ENCODE data around the gene TSPAN9. TPM values are rescaled to one million over a fixed set of nuclear protein-coding genes. Genes with fewer than 3 reads are reported as not detected.

Gene TSPAN9
- total and polyA plus RNA-seq, 4 donors: 23.0 to 72.3 (median 33.9) TPM

DNA sequence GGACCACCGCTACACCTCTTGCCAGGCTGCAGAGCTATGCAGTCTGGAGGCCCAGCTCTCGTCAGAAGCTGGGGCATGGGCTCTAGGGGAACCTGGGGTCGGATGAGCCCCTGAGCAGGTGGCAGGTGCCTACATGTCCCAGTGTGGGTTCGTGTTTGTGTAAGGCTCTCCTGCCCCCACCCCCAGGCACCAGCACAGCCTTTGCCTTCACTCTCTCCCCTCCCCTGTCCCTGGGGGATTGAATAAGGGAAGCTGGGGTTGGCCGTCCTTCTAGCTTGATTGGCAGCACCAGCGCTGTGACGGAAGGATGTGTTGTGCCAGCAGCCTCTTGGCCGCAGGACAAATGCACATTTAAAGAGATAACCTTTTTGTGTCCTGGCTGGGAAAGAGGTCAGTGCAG, 34.8 kb upstream of the TSPAN9 start:
- no peaks in the 10 kb centered on the region for H3K9me3 ChIP-seq (ENCODE audit: control insufficient read depth in 4 of 4, insufficient read depth in 3 of 4, low read length in 3 of 4)
- TF ChIP-seq, protein P1, sequence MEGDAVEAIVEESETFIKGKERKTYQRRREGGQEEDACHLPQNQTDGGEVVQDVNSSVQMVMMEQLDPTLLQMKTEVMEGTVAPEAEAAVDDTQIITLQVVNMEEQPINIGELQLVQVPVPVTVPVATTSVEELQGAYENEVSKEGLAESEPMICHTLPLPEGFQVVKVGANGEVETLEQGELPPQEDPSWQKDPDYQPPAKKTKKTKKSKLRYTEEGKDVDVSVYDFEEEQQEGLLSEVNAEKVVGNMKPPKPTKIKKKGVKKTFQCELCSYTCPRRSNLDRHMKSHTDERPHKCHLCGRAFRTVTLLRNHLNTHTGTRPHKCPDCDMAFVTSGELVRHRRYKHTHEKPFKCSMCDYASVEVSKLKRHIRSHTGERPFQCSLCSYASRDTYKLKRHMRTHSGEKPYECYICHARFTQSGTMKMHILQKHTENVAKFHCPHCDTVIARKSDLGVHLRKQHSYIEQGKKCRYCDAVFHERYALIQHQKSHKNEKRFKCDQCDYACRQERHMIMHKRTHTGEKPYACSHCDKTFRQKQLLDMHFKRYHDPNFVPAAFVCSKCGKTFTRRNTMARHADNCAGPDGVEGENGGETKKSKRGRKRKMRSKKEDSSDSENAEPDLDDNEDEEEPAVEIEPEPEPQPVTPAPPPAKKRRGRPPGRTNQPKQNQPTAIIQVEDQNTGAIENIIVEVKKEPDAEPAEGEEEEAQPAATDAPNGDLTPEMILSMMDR (IDR thresholded peaks at IDR 0.05; ENCODE audit: control extremely low read depth, extremely low read depth): no peak
- no peak overlapping the region for H3K9ac ChIP-seq (ENCODE audit: insufficient read depth in 1 of 2, low read length in 2 of 2)
- H3K27me3 ChIP-seq (ENCODE audit: control insufficient read depth in 3 of 3, insufficient read depth in 3 of 3, low read length in 2 of 3): no peaks in the 10 kb centered on the region
- DNase-seq: no peak
- H3K36me3 ChIP-seq (ENCODE audit: control insufficient read depth in 4 of 4, insufficient read depth in 4 of 4, low read length in 4 of 4): peaks cover 0 to 29% (median 0%) of the 10 kb centered on the region in 4 donors
- 17 to 56% methylated on average over 8 of the region's 8 CpGs for WGBS, 2 donors
- no peak for ATAC-seq (ENCODE audit: insufficient read depth, low FRiP score)
- peaks cover 0 to 5% (median 0%) of the 10 kb centered on the region in 5 donors for H3K4me1 ChIP-seq (ENCODE audit: control insufficient read depth in 5 of 5, insufficient read depth in 5 of 5, low read length in 5 of 5)
- no peak overlapping the region for H3K27ac ChIP-seq (ENCODE audit: low read depth in 1 of 2, low read length in 1 of 2)
- H3K4me3 ChIP-seq: no peak overlapping the region

DNA sequence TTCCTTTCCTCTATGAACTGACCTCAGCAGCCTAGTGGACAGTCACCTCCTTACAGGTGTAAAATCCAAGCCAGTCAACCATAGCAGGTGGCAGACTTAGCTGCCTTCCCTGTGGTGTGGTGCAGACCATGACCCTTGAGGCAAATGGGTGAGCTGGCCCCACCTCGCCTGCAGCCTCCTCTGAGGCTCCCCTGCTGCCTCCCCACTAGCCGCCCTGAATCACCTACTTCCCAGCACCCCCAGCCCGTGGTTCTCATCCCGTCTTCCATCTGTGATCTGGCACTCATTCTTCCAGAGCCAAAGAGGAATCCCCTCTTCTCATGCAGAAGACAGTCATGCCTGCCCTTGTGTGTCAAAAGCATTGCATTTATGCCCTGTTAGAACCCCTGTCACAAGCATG, 34.4 kb upstream of the TSPAN9 start:
- TF ChIP-seq, protein P1 (IDR thresholded peaks at IDR 0.05; ENCODE audit: control extremely low read depth, extremely low read depth): no peak
- no peak for ATAC-seq (ENCODE audit: insufficient read depth, low FRiP score)
- no peak for DNase-seq
- H3K27ac ChIP-seq (ENCODE audit: low read depth in 1 of 2, low read length in 1 of 2): no peak overlapping the region
- no peaks in the 10 kb centered on the region for H3K27me3 ChIP-seq (ENCODE audit: control insufficient read depth in 3 of 3, insufficient read depth in 3 of 3, low read length in 2 of 3)
- no peak overlapping the region for H3K9ac ChIP-seq (ENCODE audit: insufficient read depth in 1 of 2, low read length in 2 of 2)
- 85 to 90% methylated on average over 4 of the region's 4 CpGs for WGBS, 2 donors
- H3K4me1 ChIP-seq (ENCODE audit: control insufficient read depth in 5 of 5, insufficient read depth in 5 of 5, low read length in 5 of 5): peaks cover 0 to 8% (median 0%) of the 10 kb centered on the region in 5 donors
- peaks cover 0 to 29% (median 0%) of the 10 kb centered on the region in 4 donors for H3K36me3 ChIP-seq (ENCODE audit: control insufficient read depth in 4 of 4, insufficient read depth in 4 of 4, low read length in 4 of 4)
- no peak overlapping the region for H3K4me3 ChIP-seq
- H3K9me3 ChIP-seq (ENCODE audit: control insufficient read depth in 4 of 4, insufficient read depth in 3 of 4, low read length in 3 of 4): no peaks in the 10 kb centered on the region

DNA sequence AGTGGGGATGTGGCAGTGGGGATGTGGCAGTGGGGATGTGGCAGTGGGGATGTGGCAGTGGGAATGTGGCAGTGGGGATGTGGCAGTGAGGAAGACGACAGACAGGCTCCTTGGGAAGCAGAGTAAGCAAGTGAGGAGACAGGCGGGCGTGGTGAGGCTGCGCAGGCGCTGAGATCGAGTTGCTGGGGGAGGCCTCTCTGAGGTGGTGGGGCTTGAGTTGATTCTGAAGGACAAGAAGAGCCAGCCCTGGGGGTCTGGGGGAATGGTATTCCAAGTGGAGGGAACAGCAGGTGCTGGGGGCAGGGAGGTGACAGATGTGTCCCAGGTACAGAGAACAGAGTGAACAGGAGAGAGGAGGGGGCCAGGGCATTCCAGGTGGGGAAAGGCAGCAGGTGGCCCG, 33.8 kb upstream of the TSPAN9 start:
- TF ChIP-seq, protein P1 (IDR thresholded peaks at IDR 0.05; ENCODE audit: control extremely low read depth, extremely low read depth): no peak
- peaks cover 0 to 8% (median 0%) of the 10 kb centered on the region in 5 donors for H3K4me1 ChIP-seq (ENCODE audit: control insufficient read depth in 5 of 5, insufficient read depth in 5 of 5, low read length in 5 of 5)
- no peak for DNase-seq
- no peak overlapping the region for H3K9ac ChIP-seq (ENCODE audit: insufficient read depth in 1 of 2, low read length in 2 of 2)
- H3K36me3 ChIP-seq (ENCODE audit: control insufficient read depth in 4 of 4, insufficient read depth in 4 of 4, low read length in 4 of 4): peaks cover 0 to 24% (median 0%) of the 10 kb centered on the region in 4 donors
- 93 to 95% methylated on average over 7 of the region's 7 CpGs for WGBS, 2 donors
- H3K4me3 ChIP-seq: no peak overlapping the region
- no peaks in the 10 kb centered on the region for H3K27me3 ChIP-seq (ENCODE audit: control insufficient read depth in 3 of 3, insufficient read depth in 3 of 3, low read length in 2 of 3)
- ATAC-seq (ENCODE audit: insufficient read depth, low FRiP score): no peak
- no peak overlapping the region for H3K27ac ChIP-seq (ENCODE audit: low read depth in 1 of 2, low read length in 1 of 2)
- H3K9me3 ChIP-seq (ENCODE audit: control insufficient read depth in 4 of 4, insufficient read depth in 3 of 4, low read length in 3 of 4): no peaks in the 10 kb centered on the region

DNA sequence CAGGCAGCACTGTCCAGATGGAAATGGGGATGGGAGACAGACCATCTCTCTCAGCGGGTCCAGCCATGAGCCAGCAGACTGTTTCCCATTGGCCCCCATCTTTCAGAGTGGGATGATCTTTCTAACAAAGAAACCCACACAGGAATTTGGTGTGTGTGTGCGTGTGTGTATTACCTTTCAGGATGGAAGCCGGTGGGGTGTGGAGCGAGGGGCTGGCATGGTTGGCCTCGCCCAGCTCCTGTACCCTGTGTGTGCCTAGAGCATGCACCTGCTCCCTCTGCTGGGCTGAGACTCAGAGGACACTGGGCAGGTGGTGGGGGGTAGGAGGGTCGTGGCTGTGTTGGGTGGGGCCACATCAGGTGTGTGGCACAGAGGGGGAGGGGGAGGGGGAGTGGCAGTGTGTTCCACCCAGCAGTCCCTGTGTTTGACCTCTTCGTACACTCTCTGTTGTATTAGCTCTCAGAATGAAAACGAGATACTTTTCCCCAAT, 33.0 kb upstream of the TSPAN9 start:
- TF ChIP-seq, protein P1 (IDR thresholded peaks at IDR 0.05; ENCODE audit: control extremely low read depth, extremely low read depth): no peak
- WGBS, 2 donors: 80% methylated on average over 8 of the region's 8 CpGs
- Histone ChIP-seq H3K36me3 (ENCODE audit: control insufficient read depth in 4 of 4, insufficient read depth in 4 of 4, low read length in 4 of 4) (peaks cover 0 to 19% (median 0%) of the 10 kb centered on the region in 4 donors), H3K27ac (ENCODE audit: low read depth in 1 of 2, low read length in 1 of 2) (no peak overlapping the region), H3K4me1 (ENCODE audit: control insufficient read depth in 5 of 5, insufficient read depth in 5 of 5, low read length in 5 of 5) (peaks cover 0 to 8% (median 0%) of the 10 kb centered on the region in 5 donors), H3K9ac (ENCODE audit: insufficient read depth in 1 of 2, low read length in 2 of 2) (no peak overlapping the region), H3K4me3 (no peak overlapping the region), H3K9me3 (ENCODE audit: control insufficient read depth in 4 of 4, insufficient read depth in 3 of 4, low read length in 3 of 4) (no peaks in the 10 kb centered on the region), H3K27me3 (ENCODE audit: control insufficient read depth in 3 of 3, insufficient read depth in 3 of 3, low read length in 2 of 3) (no peaks in the 10 kb centered on the region)
- DNase-seq (no peak), ATAC-seq (ENCODE audit: insufficient read depth, low FRiP score) (no peak)
